ENCODE results near the gene ARMC3. TPM values are rescaled to one million over a fixed set of nuclear protein-coding genes. Genes with fewer than 3 reads are reported as not detected.

Gene ARMC3
- total and polyA plus RNA-seq, 5 donors from 2014 or later = 1.4 TPM; not detected in 4

DNA sequence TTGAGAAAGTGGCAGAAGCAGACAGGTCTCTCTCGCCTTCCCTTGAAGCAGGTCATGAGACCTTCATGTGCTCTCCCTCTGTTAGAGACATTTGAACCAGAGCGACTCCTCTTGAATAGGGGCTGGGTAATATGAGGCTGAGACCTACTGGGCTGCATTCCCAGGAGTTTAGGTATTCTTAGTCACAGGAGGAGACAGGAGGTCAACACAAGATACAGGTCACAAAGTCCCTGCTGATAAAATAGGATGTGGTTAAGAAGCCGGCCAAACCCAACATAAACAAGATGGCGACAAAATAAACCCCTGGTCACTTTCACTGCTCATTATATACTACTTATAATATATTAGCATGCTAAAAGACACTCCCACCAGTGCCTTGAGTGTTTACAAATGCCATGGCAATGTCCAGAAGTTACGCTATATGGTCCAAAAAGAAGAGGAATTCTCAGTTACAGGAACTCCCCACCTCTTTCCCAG, 124.0 kb downstream of the ARMC3 start:
- H3K36me3 Mint-ChIP-seq = no peaks in the 10 kb centered on the region
- no peak overlapping the region for H3K4me3 Mint-ChIP-seq
- Histone ChIP-seq H3K27me3 (ENCODE audit: control insufficient read depth, insufficient read depth, low read length) (no peaks in the 10 kb centered on the region), H3K27ac (ENCODE audit: insufficient read depth, low read length, poor library complexity, severe bottlenecking) (no peak overlapping the region), H3K36me3 (ENCODE audit: control insufficient read depth, insufficient read depth, low read length) (no peaks in the 10 kb centered on the region), H3K4me3 (ENCODE audit: low read depth, low read length) (no peak overlapping the region), H3K4me1 (ENCODE audit: control insufficient read depth, insufficient read depth, low read length, poor library complexity, severe bottlenecking) (no peaks in the 10 kb centered on the region), H3K9me3 (ENCODE audit: control insufficient read depth in 2 of 2, low read length in 2 of 2) (no peaks in the 10 kb centered on the region)
- H3K27me3 Mint-ChIP-seq = peaks cover 22% of the 10 kb centered on the region
- H3K4me1 Mint-ChIP-seq = no peaks in the 10 kb centered on the region
- DNase-seq (no peak), ATAC-seq (ENCODE audit: low read depth in 2 of 2) (no peak)
- no peak overlapping the region for H3K27ac Mint-ChIP-seq
- no peaks in the 10 kb centered on the region for H3K9me3 Mint-ChIP-seq

DNA sequence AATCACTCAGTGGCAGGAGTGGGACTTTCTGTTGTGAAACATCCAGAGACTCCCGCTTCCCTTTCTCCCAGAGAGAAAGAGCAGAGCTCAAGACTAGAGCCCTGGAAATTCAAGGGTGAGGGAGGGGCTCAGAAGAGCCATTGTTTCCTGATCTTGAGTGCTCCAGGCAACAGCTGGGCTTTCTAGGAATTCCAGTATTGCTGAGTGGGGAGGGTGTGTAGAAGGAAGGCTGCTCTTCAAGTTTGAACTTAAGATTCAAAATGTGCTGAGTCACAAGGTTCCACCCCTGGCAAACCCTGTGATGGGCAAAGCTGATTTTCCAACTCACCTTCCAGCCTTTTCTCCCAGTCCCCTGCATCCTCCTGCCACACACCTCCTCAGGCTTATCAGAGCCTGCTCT, 125.2 kb downstream of the ARMC3 start:
- Mint-ChIP-seq H3K9me3 (no peaks in the 10 kb centered on the region), H3K27ac (no peak overlapping the region), H3K36me3 (no peaks in the 10 kb centered on the region), H3K4me1 (no peaks in the 10 kb centered on the region), H3K4me3 (no peak overlapping the region), H3K27me3 (peaks cover 17% of the 10 kb centered on the region)
- DNase-seq (no peak), ATAC-seq (ENCODE audit: low read depth in 2 of 2) (no peak)
- H3K36me3 ChIP-seq (ENCODE audit: control insufficient read depth, insufficient read depth, low read length) = no peaks in the 10 kb centered on the region
- H3K4me1 ChIP-seq (ENCODE audit: control insufficient read depth, insufficient read depth, low read length, poor library complexity, severe bottlenecking) = no peaks in the 10 kb centered on the region
- no peak overlapping the region for H3K27ac ChIP-seq (ENCODE audit: insufficient read depth, low read length, poor library complexity, severe bottlenecking)
- H3K4me3 ChIP-seq (ENCODE audit: low read depth, low read length) = no peak overlapping the region
- no peaks in the 10 kb centered on the region for H3K9me3 ChIP-seq (ENCODE audit: control insufficient read depth in 2 of 2, low read length in 2 of 2)
- no peaks in the 10 kb centered on the region for H3K27me3 ChIP-seq (ENCODE audit: control insufficient read depth, insufficient read depth, low read length)

DNA sequence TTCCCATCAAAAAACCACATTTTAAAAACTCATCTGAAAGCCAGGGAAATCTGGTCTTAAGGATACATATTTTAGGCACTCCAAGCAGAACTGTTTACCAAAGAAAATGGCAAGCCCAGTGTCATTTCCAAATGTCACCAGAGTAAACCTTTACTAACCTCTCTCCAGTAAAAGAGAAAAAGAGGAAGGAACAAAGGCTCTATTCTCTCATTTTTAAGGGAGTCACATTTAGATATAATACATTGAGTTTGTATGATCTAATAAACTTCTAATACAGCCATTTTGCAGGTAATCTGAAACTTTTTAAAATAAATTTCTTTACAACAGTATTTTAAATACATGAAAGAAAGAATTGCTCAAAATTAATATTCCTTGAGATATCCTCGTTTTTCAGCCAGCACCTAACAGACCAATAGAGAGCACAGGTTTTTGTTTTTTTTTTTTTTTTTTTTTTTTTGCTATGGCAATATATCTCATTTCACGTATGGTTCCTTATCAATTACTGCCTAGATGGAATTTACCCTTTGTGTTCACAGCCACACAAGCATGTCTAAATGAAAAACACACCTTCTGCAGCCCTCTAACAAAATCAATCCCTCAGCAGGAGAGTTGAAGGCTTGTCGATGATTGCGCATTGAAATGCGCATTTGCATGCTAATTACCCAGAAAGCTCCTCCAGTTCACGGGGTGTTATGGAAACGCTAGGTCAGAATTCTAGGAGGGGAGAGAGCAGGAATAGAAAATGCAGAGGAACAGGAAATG, 127.8 kb downstream of the ARMC3 start:
- ATAC-seq (ENCODE audit: low read depth in 2 of 2) = no peak
- no peaks in the 10 kb centered on the region for H3K36me3 Mint-ChIP-seq
- Histone ChIP-seq H3K36me3 (ENCODE audit: control insufficient read depth, insufficient read depth, low read length) (no peaks in the 10 kb centered on the region), H3K4me1 (ENCODE audit: control insufficient read depth, insufficient read depth, low read length, poor library complexity, severe bottlenecking) (no peaks in the 10 kb centered on the region), H3K27ac (ENCODE audit: insufficient read depth, low read length, poor library complexity, severe bottlenecking) (no peak overlapping the region), H3K9me3 (ENCODE audit: control insufficient read depth in 2 of 2, low read length in 2 of 2) (peaks cover 0 to 8% of the 10 kb centered on the region in 2 experiments), H3K4me3 (ENCODE audit: low read depth, low read length) (no peak overlapping the region), H3K27me3 (ENCODE audit: control insufficient read depth, insufficient read depth, low read length) (peaks cover 6% of the 10 kb centered on the region)
- no peak overlapping the region for H3K27ac Mint-ChIP-seq
- no peaks in the 10 kb centered on the region for H3K4me1 Mint-ChIP-seq
- no peak for DNase-seq
- H3K27me3 Mint-ChIP-seq = peaks cover 30% of the 10 kb centered on the region
- H3K9me3 Mint-ChIP-seq = peaks cover 0 to 14% (median 2%) of the 10 kb centered on the region in 7 donors
- no peak overlapping the region for H3K4me3 Mint-ChIP-seq

DNA sequence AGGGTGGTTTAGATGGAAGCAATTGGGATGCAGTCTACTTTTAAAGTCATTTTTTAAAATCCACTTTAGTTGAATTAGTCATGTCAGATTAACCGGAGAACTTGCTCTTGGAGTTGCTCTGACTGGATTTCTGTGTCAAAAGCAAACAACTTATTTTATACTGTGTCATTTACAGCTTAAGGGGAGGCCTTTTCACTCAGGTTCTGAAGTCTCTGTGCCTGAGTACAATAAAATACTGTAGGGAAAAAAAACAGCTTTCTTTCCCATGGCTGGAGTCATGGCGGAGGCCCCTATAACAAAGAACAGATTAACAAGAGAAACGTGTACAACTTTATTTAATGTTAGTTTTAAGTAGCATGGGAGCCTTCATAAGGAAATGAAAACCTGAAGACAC, 128.3 kb downstream of the ARMC3 start:
- Histone ChIP-seq H3K27ac (ENCODE audit: insufficient read depth, low read length, poor library complexity, severe bottlenecking) (no peak overlapping the region), H3K27me3 (ENCODE audit: control insufficient read depth, insufficient read depth, low read length) (peaks cover 6% of the 10 kb centered on the region), H3K4me1 (ENCODE audit: control insufficient read depth, insufficient read depth, low read length, poor library complexity, severe bottlenecking) (no peaks in the 10 kb centered on the region), H3K36me3 (ENCODE audit: control insufficient read depth, insufficient read depth, low read length) (no peaks in the 10 kb centered on the region), H3K9me3 (ENCODE audit: control insufficient read depth in 2 of 2, low read length in 2 of 2) (peaks cover 0 to 8% of the 10 kb centered on the region in 2 experiments), H3K4me3 (ENCODE audit: low read depth, low read length) (no peak overlapping the region)
- H3K36me3 Mint-ChIP-seq = no peaks in the 10 kb centered on the region
- DNase-seq = no peak
- H3K27me3 Mint-ChIP-seq = peaks cover 34% of the 10 kb centered on the region
- no peaks in the 10 kb centered on the region for H3K4me1 Mint-ChIP-seq
- H3K27ac Mint-ChIP-seq = no peak overlapping the region
- no peak for ATAC-seq (ENCODE audit: low read depth in 2 of 2)
- H3K9me3 Mint-ChIP-seq = peaks cover 0 to 14% (median 2%) of the 10 kb centered on the region in 7 donors
- H3K4me3 Mint-ChIP-seq = no peak overlapping the region

DNA sequence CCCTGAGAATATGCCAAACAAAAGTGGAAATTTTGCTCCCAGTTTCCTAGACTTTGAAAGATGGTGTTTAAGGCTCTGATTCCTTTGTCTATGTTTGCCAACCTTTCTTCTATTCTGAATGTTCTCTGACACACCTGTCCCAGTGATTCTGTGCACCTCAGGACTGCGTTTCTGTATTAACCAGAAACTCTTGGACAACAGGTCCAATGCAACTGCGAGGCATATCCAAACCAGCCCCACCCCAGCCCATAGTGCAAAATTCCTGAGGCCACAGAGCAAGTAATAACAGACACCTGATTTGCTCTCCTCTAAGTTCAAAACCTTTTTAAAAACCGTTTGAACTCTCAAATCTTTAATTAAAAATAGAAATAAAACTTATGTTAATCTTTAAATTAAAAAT, 130.5 kb downstream of the ARMC3 start:
- H3K27ac ChIP-seq (ENCODE audit: insufficient read depth, low read length, poor library complexity, severe bottlenecking) = no peak overlapping the region
- Mint-ChIP-seq H3K36me3 (no peaks in the 10 kb centered on the region), H3K27ac (no peak overlapping the region), H3K27me3 (peaks cover 25% of the 10 kb centered on the region), H3K9me3 (peaks cover 0 to 14% (median 2%) of the 10 kb centered on the region in 7 donors), H3K4me3 (no peak overlapping the region), H3K4me1 (peaks cover 0 to under 1% (median 0%) of the 10 kb centered on the region in 4 donors)
- H3K9me3 ChIP-seq (ENCODE audit: control insufficient read depth in 2 of 2, low read length in 2 of 2) = peaks cover 0 to 8% of the 10 kb centered on the region in 2 experiments
- H3K36me3 ChIP-seq (ENCODE audit: control insufficient read depth, insufficient read depth, low read length) = no peaks in the 10 kb centered on the region
- DNase-seq = no peak
- ATAC-seq (ENCODE audit: low read depth in 2 of 2) = no peak
- H3K4me3 ChIP-seq (ENCODE audit: low read depth, low read length) = no peak overlapping the region
- H3K27me3 ChIP-seq (ENCODE audit: control insufficient read depth, insufficient read depth, low read length) = peaks cover 6% of the 10 kb centered on the region
- no peaks in the 10 kb centered on the region for H3K4me1 ChIP-seq (ENCODE audit: control insufficient read depth, insufficient read depth, low read length, poor library complexity, severe bottlenecking)

DNA sequence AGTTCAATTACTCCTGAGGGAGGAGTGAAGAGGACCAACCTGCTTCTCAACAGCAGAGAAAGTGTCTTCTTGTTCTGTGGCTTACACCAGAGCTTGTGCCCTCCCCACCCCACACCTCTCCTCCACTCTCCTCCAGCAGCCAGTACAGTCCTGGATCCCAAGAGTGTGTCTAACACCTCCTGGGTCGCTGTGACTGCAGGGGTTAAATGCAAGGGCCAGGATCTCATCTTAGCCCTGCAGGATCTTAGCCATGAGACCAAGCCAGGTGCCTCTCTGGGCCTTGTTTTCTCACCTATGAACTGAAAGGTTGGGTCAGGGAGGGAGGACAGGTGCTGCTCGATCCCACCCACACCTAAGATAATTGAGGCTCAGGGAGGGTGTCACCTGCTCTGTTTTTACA, 133.1 kb downstream of the ARMC3 start:
- Mint-ChIP-seq H3K4me3 (no peak overlapping the region), H3K9me3 (peaks cover 0 to 14% (median 2%) of the 10 kb centered on the region in 7 donors)

DNA sequence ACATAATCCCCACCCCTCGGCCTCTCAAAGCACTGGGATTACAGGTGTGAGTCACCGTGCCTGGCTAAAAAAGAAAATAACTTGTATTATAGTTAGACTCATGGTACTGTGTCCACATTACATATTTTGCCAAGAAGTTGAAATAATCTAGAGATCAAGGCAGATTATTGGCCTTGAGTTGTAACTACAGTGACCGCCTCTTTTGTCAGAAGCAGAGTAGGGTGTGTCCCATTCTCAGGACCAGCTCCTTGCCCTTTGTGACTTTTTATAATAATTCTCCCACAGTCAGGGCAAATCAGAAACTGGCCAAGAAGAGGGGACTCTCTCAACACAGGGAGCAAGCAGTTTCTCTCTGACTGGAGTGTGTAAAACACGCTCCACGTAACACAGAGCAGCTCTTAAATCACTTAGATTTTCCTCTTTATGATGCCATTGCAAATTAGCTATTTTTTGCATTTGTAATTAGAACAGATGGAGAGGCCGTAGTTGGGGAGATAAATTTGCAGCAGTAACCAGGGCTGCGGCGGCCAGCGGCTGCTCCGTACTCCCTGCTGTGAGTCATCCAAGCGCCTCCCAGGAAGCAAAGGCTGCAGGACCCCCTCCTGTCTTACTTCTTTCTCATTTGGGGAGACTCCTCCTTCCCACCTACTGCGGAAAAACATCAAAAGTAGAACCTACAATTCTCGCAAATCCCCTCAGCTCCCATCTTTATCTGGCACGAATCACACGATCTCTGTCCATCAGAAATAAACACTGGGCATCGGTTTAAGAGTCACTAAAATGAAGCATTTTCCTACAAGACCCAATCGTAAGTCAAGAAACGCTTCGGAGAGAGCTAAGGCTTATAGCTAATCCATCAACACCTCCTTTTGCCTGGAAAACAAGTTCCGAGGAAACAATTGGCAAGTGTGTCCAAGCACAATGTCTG, 135.5 kb downstream of the ARMC3 start:
- Histone ChIP-seq H3K4me3 (ENCODE audit: low read depth, low read length) (no peak overlapping the region), H3K4me1 (ENCODE audit: control insufficient read depth, insufficient read depth, low read length, poor library complexity, severe bottlenecking) (no peaks in the 10 kb centered on the region), H3K27ac (ENCODE audit: insufficient read depth, low read length, poor library complexity, severe bottlenecking) (no peak overlapping the region), H3K27me3 (ENCODE audit: control insufficient read depth, insufficient read depth, low read length) (peaks cover 6% of the 10 kb centered on the region), H3K36me3 (ENCODE audit: control insufficient read depth, insufficient read depth, low read length) (no peaks in the 10 kb centered on the region), H3K9me3 (ENCODE audit: control insufficient read depth in 2 of 2, low read length in 2 of 2) (peaks cover 0 to 8% of the 10 kb centered on the region in 2 experiments)
- H3K27me3 Mint-ChIP-seq = peaks cover 22% of the 10 kb centered on the region
- H3K27ac Mint-ChIP-seq = peak overlapping the region in 1 of 3 donors; percentile 63
- peaks cover 0 to 14% (median 2%) of the 10 kb centered on the region in 7 donors for H3K9me3 Mint-ChIP-seq
- peaks cover 0 to 8% (median 3%) of the 10 kb centered on the region in 4 donors for H3K4me1 Mint-ChIP-seq
- DNase-seq (no peak), ATAC-seq (ENCODE audit: low read depth in 2 of 2) (no peak)
- H3K4me3 Mint-ChIP-seq = no peak overlapping the region
- no peaks in the 10 kb centered on the region for H3K36me3 Mint-ChIP-seq

More for the DNA sequence above, 133.1 kb downstream of the ARMC3 start:
- H3K36me3 ChIP-seq (ENCODE audit: control insufficient read depth, insufficient read depth, low read length) = no peaks in the 10 kb centered on the region
- no peaks in the 10 kb centered on the region for H3K36me3 Mint-ChIP-seq
- DNase-seq = no peak
- no peaks in the 10 kb centered on the region for H3K4me1 ChIP-seq (ENCODE audit: control insufficient read depth, insufficient read depth, low read length, poor library complexity, severe bottlenecking)
- ATAC-seq (ENCODE audit: low read depth in 2 of 2) = no peak
- H3K27ac ChIP-seq (ENCODE audit: insufficient read depth, low read length, poor library complexity, severe bottlenecking) = no peak overlapping the region
- H3K4me1 Mint-ChIP-seq = peaks cover 0 to 4% (median 0%) of the 10 kb centered on the region in 4 donors
- H3K27me3 Mint-ChIP-seq = peaks cover 25% of the 10 kb centered on the region
- H3K27ac Mint-ChIP-seq = no peak overlapping the region
- peaks cover 6% of the 10 kb centered on the region for H3K27me3 ChIP-seq (ENCODE audit: control insufficient read depth, insufficient read depth, low read length)
- H3K4me3 ChIP-seq (ENCODE audit: low read depth, low read length) = no peak overlapping the region
- H3K9me3 ChIP-seq (ENCODE audit: control insufficient read depth in 2 of 2, low read length in 2 of 2) = peaks cover 0 to 8% of the 10 kb centered on the region in 2 experiments
